ENCODE results near the gene XIRP1.

- TF ChIP-seq CTCF (conservative IDR thresholded peaks at IDR 0.05) = no peak
- no peak for TF ChIP-seq ZFX (IDR thresholded peaks at IDR 0.05)
Observed at GRCh38 chr3:39209329-39209970, 17.1 kb upstream of the XIRP1 start.
